ENCODE data around the gene RNASE8.

- TF ChIP-seq CTCF (IDR thresholded peaks at IDR 0.05; ENCODE audit: low read depth, low read length) (no peak), EZH2phosphoT487 (IDR thresholded peaks at IDR 0.05; ENCODE audit: low read depth) (no peak)
Measured at GRCh38 chr14:21018781-21019180, 38.8 kb upstream of the RNASE8 start.

Data from OCI-LY3 (cell line).